ENCODE measurements around the gene LRP6. TPM values are rescaled to one million over a fixed set of nuclear protein-coding genes. Genes with fewer than 3 reads are reported as not detected.

Gene LRP6
- total and polyA plus RNA-seq, 10 of the 15 experiments (the other 5 are each of a cell fraction or from before 2014, with no cell fraction given): 1.5 to 14.9 (median 6.1) TPM

DNA sequence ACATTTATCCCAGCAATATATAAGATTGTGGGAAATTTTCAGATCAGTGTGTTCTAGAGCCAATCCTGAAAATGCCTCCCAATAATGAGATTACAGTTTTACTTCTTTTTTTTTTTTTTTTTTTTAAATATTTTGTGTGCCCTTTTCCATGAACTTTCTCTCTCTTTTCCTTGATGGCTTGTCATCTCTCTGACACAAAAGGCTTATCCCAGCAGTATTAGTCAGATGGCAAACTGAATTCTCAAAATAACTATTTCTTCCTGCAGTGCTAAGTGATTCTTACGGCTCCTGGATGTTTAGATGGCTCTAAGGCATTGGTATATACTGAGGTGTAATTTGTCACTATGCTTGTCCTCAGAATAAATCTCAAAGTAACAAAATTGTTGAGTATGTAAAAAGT is 86.7 kb downstream of the LRP6 start (continued):
- TF ChIP-seq, protein P1, sequence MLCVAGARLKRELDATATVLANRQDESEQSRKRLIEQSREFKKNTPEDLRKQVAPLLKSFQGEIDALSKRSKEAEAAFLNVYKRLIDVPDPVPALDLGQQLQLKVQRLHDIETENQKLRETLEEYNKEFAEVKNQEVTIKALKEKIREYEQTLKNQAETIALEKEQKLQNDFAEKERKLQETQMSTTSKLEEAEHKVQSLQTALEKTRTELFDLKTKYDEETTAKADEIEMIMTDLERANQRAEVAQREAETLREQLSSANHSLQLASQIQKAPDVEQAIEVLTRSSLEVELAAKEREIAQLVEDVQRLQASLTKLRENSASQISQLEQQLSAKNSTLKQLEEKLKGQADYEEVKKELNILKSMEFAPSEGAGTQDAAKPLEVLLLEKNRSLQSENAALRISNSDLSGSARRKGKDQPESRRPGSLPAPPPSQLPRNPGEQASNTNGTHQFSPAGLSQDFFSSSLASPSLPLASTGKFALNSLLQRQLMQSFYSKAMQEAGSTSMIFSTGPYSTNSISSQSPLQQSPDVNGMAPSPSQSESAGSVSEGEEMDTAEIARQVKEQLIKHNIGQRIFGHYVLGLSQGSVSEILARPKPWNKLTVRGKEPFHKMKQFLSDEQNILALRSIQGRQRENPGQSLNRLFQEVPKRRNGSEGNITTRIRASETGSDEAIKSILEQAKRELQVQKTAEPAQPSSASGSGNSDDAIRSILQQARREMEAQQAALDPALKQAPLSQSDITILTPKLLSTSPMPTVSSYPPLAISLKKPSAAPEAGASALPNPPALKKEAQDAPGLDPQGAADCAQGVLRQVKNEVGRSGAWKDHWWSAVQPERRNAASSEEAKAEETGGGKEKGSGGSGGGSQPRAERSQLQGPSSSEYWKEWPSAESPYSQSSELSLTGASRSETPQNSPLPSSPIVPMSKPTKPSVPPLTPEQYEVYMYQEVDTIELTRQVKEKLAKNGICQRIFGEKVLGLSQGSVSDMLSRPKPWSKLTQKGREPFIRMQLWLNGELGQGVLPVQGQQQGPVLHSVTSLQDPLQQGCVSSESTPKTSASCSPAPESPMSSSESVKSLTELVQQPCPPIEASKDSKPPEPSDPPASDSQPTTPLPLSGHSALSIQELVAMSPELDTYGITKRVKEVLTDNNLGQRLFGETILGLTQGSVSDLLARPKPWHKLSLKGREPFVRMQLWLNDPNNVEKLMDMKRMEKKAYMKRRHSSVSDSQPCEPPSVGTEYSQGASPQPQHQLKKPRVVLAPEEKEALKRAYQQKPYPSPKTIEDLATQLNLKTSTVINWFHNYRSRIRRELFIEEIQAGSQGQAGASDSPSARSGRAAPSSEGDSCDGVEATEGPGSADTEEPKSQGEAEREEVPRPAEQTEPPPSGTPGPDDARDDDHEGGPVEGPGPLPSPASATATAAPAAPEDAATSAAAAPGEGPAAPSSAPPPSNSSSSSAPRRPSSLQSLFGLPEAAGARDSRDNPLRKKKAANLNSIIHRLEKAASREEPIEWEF (IDR thresholded peaks at IDR 0.05; ENCODE audit: insufficient replicate concordance, low read depth, low read length): no peak
- TF ChIP-seq POLR2AphosphoS5 (IDR thresholded peaks at IDR 0.05; ENCODE audit: low read length) (no peak), YY1 (IDR thresholded peaks at IDR 0.05; ENCODE audit: low read depth, low read length) (no peak), JUNB (IDR thresholded peaks at IDR 0.05) (no peak), ZNF384 (IDR thresholded peaks at IDR 0.05; ENCODE audit: borderline replicate concordance, low read depth, low read length) (no peak), ZNF207 (IDR thresholded peaks at IDR 0.05; ENCODE audit: borderline replicate concordance) (no peak), MXI1 (IDR thresholded peaks at IDR 0.05; ENCODE audit: low read depth, low read length) (no peak), EP300 (IDR thresholded peaks at IDR 0.05; ENCODE audit: borderline replicate concordance in 1 of 2, control insufficient read depth in 1 of 2, low read depth in 2 of 2, low read length in 2 of 2) (no peak), SUPT20H (IDR thresholded peaks at IDR 0.05; ENCODE audit: borderline replicate concordance, control insufficient read depth, low read depth, low read length) (no peak), IRF4 (IDR thresholded peaks at IDR 0.05; ENCODE audit: low read depth, low read length) (no peak)
- TF ChIP-seq, protein P2, sequence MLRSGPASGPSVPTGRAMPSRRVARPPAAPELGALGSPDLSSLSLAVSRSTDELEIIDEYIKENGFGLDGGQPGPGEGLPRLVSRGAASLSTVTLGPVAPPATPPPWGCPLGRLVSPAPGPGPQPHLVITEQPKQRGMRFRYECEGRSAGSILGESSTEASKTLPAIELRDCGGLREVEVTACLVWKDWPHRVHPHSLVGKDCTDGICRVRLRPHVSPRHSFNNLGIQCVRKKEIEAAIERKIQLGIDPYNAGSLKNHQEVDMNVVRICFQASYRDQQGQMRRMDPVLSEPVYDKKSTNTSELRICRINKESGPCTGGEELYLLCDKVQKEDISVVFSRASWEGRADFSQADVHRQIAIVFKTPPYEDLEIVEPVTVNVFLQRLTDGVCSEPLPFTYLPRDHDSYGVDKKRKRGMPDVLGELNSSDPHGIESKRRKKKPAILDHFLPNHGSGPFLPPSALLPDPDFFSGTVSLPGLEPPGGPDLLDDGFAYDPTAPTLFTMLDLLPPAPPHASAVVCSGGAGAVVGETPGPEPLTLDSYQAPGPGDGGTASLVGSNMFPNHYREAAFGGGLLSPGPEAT (IDR thresholded peaks at IDR 0.05; ENCODE audit: low read depth): no peak
- TF ChIP-seq, protein P3, sequence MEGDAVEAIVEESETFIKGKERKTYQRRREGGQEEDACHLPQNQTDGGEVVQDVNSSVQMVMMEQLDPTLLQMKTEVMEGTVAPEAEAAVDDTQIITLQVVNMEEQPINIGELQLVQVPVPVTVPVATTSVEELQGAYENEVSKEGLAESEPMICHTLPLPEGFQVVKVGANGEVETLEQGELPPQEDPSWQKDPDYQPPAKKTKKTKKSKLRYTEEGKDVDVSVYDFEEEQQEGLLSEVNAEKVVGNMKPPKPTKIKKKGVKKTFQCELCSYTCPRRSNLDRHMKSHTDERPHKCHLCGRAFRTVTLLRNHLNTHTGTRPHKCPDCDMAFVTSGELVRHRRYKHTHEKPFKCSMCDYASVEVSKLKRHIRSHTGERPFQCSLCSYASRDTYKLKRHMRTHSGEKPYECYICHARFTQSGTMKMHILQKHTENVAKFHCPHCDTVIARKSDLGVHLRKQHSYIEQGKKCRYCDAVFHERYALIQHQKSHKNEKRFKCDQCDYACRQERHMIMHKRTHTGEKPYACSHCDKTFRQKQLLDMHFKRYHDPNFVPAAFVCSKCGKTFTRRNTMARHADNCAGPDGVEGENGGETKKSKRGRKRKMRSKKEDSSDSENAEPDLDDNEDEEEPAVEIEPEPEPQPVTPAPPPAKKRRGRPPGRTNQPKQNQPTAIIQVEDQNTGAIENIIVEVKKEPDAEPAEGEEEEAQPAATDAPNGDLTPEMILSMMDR (IDR thresholded peaks at IDR 0.05 in 2 of 3, conservative IDR thresholded peaks at IDR 0.05 in 1 of 3; ENCODE audit: control insufficient read depth in 2 of 3, extremely low read depth in 1 of 3, insufficient read depth in 1 of 3, low read depth in 3 of 3, low read length in 3 of 3): no peak

Data from GM12878 (cell line).